Right lobe of liver (tissue), 6 donors: Measurements from ENCODE around the gene ST8SIA3. TPM values are rescaled to one million over a fixed set of nuclear protein-coding genes. Genes with fewer than 3 reads are reported as not detected.

ENCODE experiments used
- ATAC-seq, 4 donors: fragments of 200-7000 bp; cut with Tn5 transposase; one replicate each; pipeline ENCODE4 v1.9.1; 2020; ENCODE audit warnings: mild to moderate bottlenecking in 4 of 4, moderate library complexity in 4 of 4
- DNase-seq, 3 donors: peaks; one replicate each; pipeline ENCODE4 v3.0.0-alpha.2; 2020
- H3K27ac ChIP-seq, 3 donors: fragments of 200-600 bp; one replicate each; pipeline ENCODE4 v1.8.0; 2022
- H3K27me3 ChIP-seq, 2 donors: fragments of 200-600 bp; one replicate each; pipeline ENCODE4 v1.8.0; 2022
- H3K36me3 ChIP-seq, 4 donors: fragments of 200-600 bp; sonication (generic) in 1 of 4; one replicate each; pipeline versions ENCODE4 v1.5.1 to v1.8.0; 2017 to 2022; ENCODE audit warnings: control low read depth in 1 of 4
- H3K4me1 ChIP-seq, 4 donors: fragments of 200-600 bp; sonication (generic) in 1 of 4; one replicate each; pipeline versions ENCODE4 v1.5.1 to v1.8.0; 2017 to 2022; ENCODE audit warnings: control low read depth in 1 of 4
- H3K4me3 ChIP-seq, 3 donors: fragments of 200-600 bp; one replicate each; pipeline ENCODE4 v1.8.0; 2022
- H3K9me3 ChIP-seq, 4 donors: fragments of 200-600 bp; sonication (generic) in 1 of 4; one replicate each; pipeline versions ENCODE4 v1.5.1 to v1.8.0; 2017 to 2022; ENCODE audit warnings: control low read depth in 1 of 4
- CTCF ChIP-seq, 4 donors: fragments of 200-600 bp in 3 of 4; fragments of 450-650 bp in 1 of 4; IDR thresholded peaks; one replicate each; pipeline versions ENCODE4 v1.5.1 to v1.8.0; 2016 to 2022; ENCODE audit warnings: antibody characterized with exemption in 4 of 4, mild to moderate bottlenecking in 2 of 4
- POLR2A ChIP-seq: fragments of 450-650 bp; IDR thresholded peaks from one replicate; pipeline ENCODE4 v1.6.1; 2017; ENCODE audit warnings: antibody characterized with exemption, mild to moderate bottlenecking
- WGBS: methylation state at CpG from one replicate; pipeline ENCODE4 v1.1.6; 2018; ENCODE audit warnings: low coverage, low lambda C conversion rate; ENCODE audit not compliant: insufficient coverage; ENCODE audit errors: missing lambda C conversion rate; 5-methylcytosine and 5-hydroxymethylcytosine counted together
- intact Hi-C, 2 donors: fragments of 100-400 bp; cut with DNase I; formaldehyde crosslinking; loops; one replicate each; pipeline versions ENCODE4 v1.11.2 to v1.14.1; 2022
- total RNA-seq, 6 experiments: library from RNA; depleted of rRNA in 2 of 6; stranded (reverse); fragments of >200 nt in 2 of 6; fragmentation: NEBNext Ultra II Directional in 3 of 6; extraction: Animal tissue kit (Norgen Biotek cat#: 25700) in 3 of 6; gene quantifications; one replicate each; pipeline versions ENCODE4 v1.1.0 to v1.2.4, GENCODE V29; 2016 to 2023
- donor health status: DM: no; HTN: yes; CAD: no.
- donor health status: DM: no; HTN: no; CAD: no.
- donor health status: DM: no; HTN: no; CAD: no.
- donor health status: DM: no; HTN: yes; CAD: no.
- donor health status: DM: no; HTN: yes; CAD: no.

The ST8SIA3 gene
- total RNA-seq, 6 experiments from 2014 or later: 0.02 to 0.15 (median 0.07) TPM; not detected in 1

- peak overlapping the region in 1 of 3 donors; percentile 9 for H3K27ac ChIP-seq
- H3K9me3 ChIP-seq: no peaks in the 10 kb centered on the region
- TF ChIP-seq CTCF (IDR thresholded peaks at IDR 0.05): peak in 2 of 4 donors; percentile 10 to 43
- no peak for TF ChIP-seq POLR2A
- intact Hi-C loops: no loop called here
- no peaks in the 10 kb centered on the region for H3K27me3 ChIP-seq
- ATAC-seq: peak in 2 of 4 donors; percentile 68 to 88
- H3K4me1 ChIP-seq: no peaks in the 10 kb centered on the region
- DNase-seq: peak in 1 of 3 donors; percentile 55
- H3K36me3 ChIP-seq: no peaks in the 10 kb centered on the region
- WGBS: 5% methylated on average over 2 of the region's 2 CpGs
- H3K4me3 ChIP-seq: no peak overlapping the region
Observed at GRCh38 chr18:57366528-57367081, 14.2 kb downstream of the ST8SIA3 start.

- no peaks in the 10 kb centered on the region for H3K36me3 ChIP-seq
- no peak overlapping the region for H3K4me3 ChIP-seq
- ATAC-seq (no peak), DNase-seq (no peak)
- no peaks in the 10 kb centered on the region for H3K27me3 ChIP-seq
- H3K4me1 ChIP-seq: no peaks in the 10 kb centered on the region
- intact Hi-C loops: no loop called here
- 87% methylated on average over 9 of the region's 9 CpGs for WGBS
- H3K27ac ChIP-seq: no peak overlapping the region
- no peaks in the 10 kb centered on the region for H3K9me3 ChIP-seq
- TF ChIP-seq CTCF (IDR thresholded peaks at IDR 0.05) (no peak), POLR2A (no peak)
Observed at GRCh38 chr18:57372444-57372843, 20.1 kb downstream of the ST8SIA3 start.

GRCh38 chr18:57373017-57373416, 20.7 kb downstream of the ST8SIA3 start:
- WGBS: no CpG with 5 or more reads among the region's 4 CpGs
- Histone ChIP-seq H3K4me1 (no peaks in the 10 kb centered on the region), H3K4me3 (no peak overlapping the region), H3K36me3 (no peaks in the 10 kb centered on the region), H3K27ac (no peak overlapping the region), H3K9me3 (no peaks in the 10 kb centered on the region), H3K27me3 (no peaks in the 10 kb centered on the region)
- no peak for DNase-seq
- ATAC-seq: no peak
- intact Hi-C loops: no loop called here
- no peak for TF ChIP-seq CTCF (IDR thresholded peaks at IDR 0.05)
- no peak for TF ChIP-seq POLR2A

GRCh38 chr18:57376503-57376902, 24.1 kb downstream of the ST8SIA3 start:
- intact Hi-C loops: no loop called here
- Histone ChIP-seq H3K27ac (no peak overlapping the region), H3K4me1 (no peaks in the 10 kb centered on the region), H3K27me3 (no peaks in the 10 kb centered on the region), H3K36me3 (no peaks in the 10 kb centered on the region), H3K4me3 (no peak overlapping the region), H3K9me3 (no peaks in the 10 kb centered on the region)
- TF ChIP-seq CTCF (IDR thresholded peaks at IDR 0.05): no peak
- TF ChIP-seq POLR2A: no peak
- 92% methylated on average over 2 of the region's 2 CpGs for WGBS
- ATAC-seq (no peak), DNase-seq (no peak)

GRCh38 chr18:57389271-57389670, 36.9 kb downstream of the ST8SIA3 start:
- intact Hi-C loops: no loop called here
- no peak overlapping the region for H3K4me3 ChIP-seq
- peaks cover 0 to 4% (median 0%) of the 10 kb centered on the region in 4 donors for H3K4me1 ChIP-seq
- no peak for TF ChIP-seq POLR2A
- no peak for TF ChIP-seq CTCF (IDR thresholded peaks at IDR 0.05)
- H3K36me3 ChIP-seq: no peaks in the 10 kb centered on the region
- ATAC-seq (no peak), DNase-seq (no peak)
- no peak overlapping the region for H3K27ac ChIP-seq
- no peaks in the 10 kb centered on the region for H3K9me3 ChIP-seq
- WGBS: 53% methylated on average over 2 of the region's 2 CpGs
- H3K27me3 ChIP-seq: no peaks in the 10 kb centered on the region
